Adipocyte (in vitro differentiated cells): ENCODE results near the gene CDK14.

Experiments
- DNase-seq: peaks from one replicate; pipeline ENCODE4 v3.0.0-alpha.2; 2015; ENCODE audit warnings: low read depth
- H3K27me3 ChIP-seq: replicated peaks from 2 replicates; pipeline ENCODE4 v1.7.0; 2013; ENCODE audit warnings: mild to moderate bottlenecking, low read length, moderate library complexity; ENCODE audit not compliant: control insufficient read depth, insufficient read depth
- H3K36me3 ChIP-seq: 2 replicates; pipeline ENCODE4 v1.7.0; 2013; ENCODE audit warnings: low read length, mild to moderate bottlenecking, moderate library complexity; ENCODE audit not compliant: control insufficient read depth, insufficient read depth, severe bottlenecking
- H3K4me1 ChIP-seq: 2 replicates; pipeline ENCODE4 v1.7.0; 2013; ENCODE audit warnings: mild to moderate bottlenecking, low read length, moderate library complexity; ENCODE audit not compliant: control insufficient read depth, insufficient read depth
- H3K4me3 ChIP-seq: 2 replicates; pipeline ENCODE4 v1.7.0; 2013; ENCODE audit warnings: mild to moderate bottlenecking, low read length, moderate library complexity
- H3K9ac ChIP-seq: 2 replicates; pipeline ENCODE4 v1.7.0; 2013; ENCODE audit warnings: mild to moderate bottlenecking, low read length, moderate library complexity
- H3K9me3 ChIP-seq: 2 replicates; pipeline ENCODE4 v1.7.0; 2013; ENCODE audit warnings: mild to moderate bottlenecking, low read length, moderate library complexity; ENCODE audit not compliant: control insufficient read depth

Gene CDK14

GRCh38 chr7:91251877-91252276, 655.8 kb downstream of the CDK14 start:
- Histone ChIP-seq H3K4me3 (no peak overlapping the region), H3K27me3 (no peaks in the 10 kb centered on the region), H3K36me3 (no peaks in the 10 kb centered on the region), H3K9ac (no peak overlapping the region), H3K9me3 (peaks cover 8% of the 10 kb centered on the region), H3K4me1 (peaks cover 22% of the 10 kb centered on the region)
- peak; percentile 26 for DNase-seq
